Muscle of back (tissue), 11 donors: Measurements from ENCODE around the gene PTPRN. TPM values are rescaled to one million over a fixed set of nuclear protein-coding genes. Genes with fewer than 3 reads are reported as not detected.
"Not testable (repeated sequence)": the region's sequence is repeated elsewhere in the genome, so short reads cannot be mapped to it uniquely, and the experiment has no call there.

Experiments used
- DNase-seq, 3 donors: peaks; one replicate each; pipeline versions ENCODE4 v3.0.0 to v3.0.0-alpha.2; 2013
- polyA plus RNA-seq, 10 donors: library from polyadenylated mRNA; unstranded; fragments of 120-200 nt; gene quantifications; one replicate each; pipeline ENCODE4 v1.2.1, GENCODE V29; 2013; ENCODE audit not compliant: insufficient read length in 10 of 10

PTPRN gene
- polyA plus RNA-seq, 10 donors, result 0.15 to 0.75 (median 0.49) TPM; not detected in 4

GRCh38 chr2:219270055-219270372 is 39.2 kb downstream of the PTPRN start:
- no peak for DNase-seq

- no peak for DNase-seq
Observed at GRCh38 chr2:219269362-219270054, 39.7 kb downstream of the PTPRN start.

- no peak for DNase-seq
Observed at GRCh38 chr2:219268294-219268693, 40.9 kb downstream of the PTPRN start.

- no peak for DNase-seq
Observed at GRCh38 chr2:219266886-219267285, 42.3 kb downstream of the PTPRN start.

- no peak for DNase-seq
Observed at GRCh38 chr2:219266232-219266631, 43.0 kb downstream of the PTPRN start.

- DNase-seq, result no peak
Observed at GRCh38 chr2:219261024-219261855, 48.0 kb downstream of the PTPRN start.

GRCh38 chr2:219258942-219259341 is 50.3 kb downstream of the PTPRN start:
- DNase-seq, result not testable (repeated sequence)

- no peak for DNase-seq
Observed at GRCh38 chr2:219254590-219255201, 54.5 kb downstream of the PTPRN start.

- peak in 2 of 3 donors; percentile 63 to 70 for DNase-seq
Observed at GRCh38 chr2:219253753-219254589, 55.2 kb downstream of the PTPRN start, which contains the start of gene TUBA4A. Gene TUBA4A, minus strand, starts transcription at chr2:219253918. Its CDS starts 60 bp downstream, at chr2:219253858.

- DNase-seq, result peak; percentile 52 to 59 (median 55)
Observed at GRCh38 chr2:219252900-219253752, 56.1 kb downstream of the PTPRN start, which contains the start of gene TUBA4B. Gene TUBA4B, plus strand, starts transcription at chr2:219253243. Its CDS starts 165 bp downstream, at chr2:219253408.

- no peak for DNase-seq
Observed at GRCh38 chr2:219252570-219252899, 56.7 kb downstream of the PTPRN start.

GRCh38 chr2:219252084-219252483 is 57.1 kb downstream of the PTPRN start:
- DNase-seq, result no peak

- DNase-seq, result no peak
Observed at GRCh38 chr2:219251656-219252055, 57.5 kb downstream of the PTPRN start.

GRCh38 chr2:219250049-219250781 is 59.0 kb downstream of the PTPRN start:
- no peak for DNase-seq

GRCh38 chr2:219249203-219249980 is 59.8 kb downstream of the PTPRN start:
- peak; percentile 42 to 59 (median 51) for DNase-seq

- no peak for DNase-seq
Observed at GRCh38 chr2:219248845-219249202, 60.4 kb downstream of the PTPRN start.

GRCh38 chr2:219247678-219248642 is 61.2 kb downstream of the PTPRN start:
- no peak for DNase-seq

GRCh38 chr2:219246559-219246958 is 62.6 kb downstream of the PTPRN start:
- no peak for DNase-seq
